ENCODE measurements around the gene RHBDL1. TPM values are rescaled to one million over a fixed set of nuclear protein-coding genes. Genes with fewer than 3 reads are reported as not detected.

RHBDL1 gene
- total and polyA plus RNA-seq, 9 of the 15 experiments (the other 6 are each of a cell fraction or from before 2014, with no cell fraction given), result 0.03 to 5.6 (median 1.3) TPM; not detected in 1

- peak; percentile 84 for TF ChIP-seq CTCFL (IDR thresholded peaks at IDR 0.05; ENCODE audit: borderline replicate concordance, insufficient read depth, low read depth, low read length, poor library complexity, severe bottlenecking)
- TF ChIP-seq GTF2F1 (IDR thresholded peaks at IDR 0.05; ENCODE audit: low read depth, low read length), result no peak
- no peak for TF ChIP-seq ZNF431 (CRISPR knock-in tag; IDR thresholded peaks at IDR 0.05)
- TF ChIP-seq HDAC2 (IDR thresholded peaks at IDR 0.05), result 0 out of 2 replicates have a peak, but pooled peaks have one; percentile 61
- no peak for TF ChIP-seq ELF4 (CRISPR knock-in tag; IDR thresholded peaks at IDR 0.05)
- no peak for TF ChIP-seq ELK1 (CRISPR knock-in tag; IDR thresholded peaks at IDR 0.05)
- TF ChIP-seq HMGXB4 (CRISPR knock-in tag; IDR thresholded peaks at IDR 0.05), result 0 out of 2 replicates have a peak, but pooled peaks have one; percentile 42
- TF ChIP-seq IRF9 (tag; IDR thresholded peaks at IDR 0.05), result no peak
- TF ChIP-seq RNF2 (IDR thresholded peaks at IDR 0.05), result no peak; the same call in 1 of the 2 replicates
- TF ChIP-seq HNRNPUL1 (IDR thresholded peaks at IDR 0.05; ENCODE audit: low read length), result no peak
- TF ChIP-seq NKRF (IDR thresholded peaks at IDR 0.05; ENCODE audit: borderline replicate concordance), result peak; percentile 78
- TF ChIP-seq CCAR2 (IDR thresholded peaks at IDR 0.05; ENCODE audit: low read depth, low read length), result no peak
- no peak for TF ChIP-seq GABPB2 (CRISPR knock-in tag; conservative IDR thresholded peaks at IDR 0.05)
- no peak for TF ChIP-seq GTF2B (IDR thresholded peaks at IDR 0.05; ENCODE audit: extremely low read depth, insufficient read length)
- TF ChIP-seq KLF10 (CRISPR knock-in tag; IDR thresholded peaks at IDR 0.05), result no peak
- TF ChIP-seq THRAP3 (IDR thresholded peaks at IDR 0.05; ENCODE audit: borderline replicate concordance), result no peak
- TF ChIP-seq HOXB6 (CRISPR knock-in tag; IDR thresholded peaks at IDR 0.05; ENCODE audit: borderline replicate concordance), result no peak
Observed at GRCh38 chr16:720447-720989, 45.0 kb downstream of the RHBDL1 start (continued).

Data from K562 (cell line).